NCI-H446 treated with DMSO at 0.1 percent for 48 hours (cell line): ENCODE measurements around the gene KANSL1L.
"Not testable (repeated sequence)": the region's sequence is repeated elsewhere in the genome, so short reads cannot be mapped to it uniquely, and the experiment has no call there.

Experiments used
- DNase-seq: peaks from one replicate; lab custom pipeline; 2025; lab: John Stamatoyannopoulos, UW

The KANSL1L gene

DNA sequence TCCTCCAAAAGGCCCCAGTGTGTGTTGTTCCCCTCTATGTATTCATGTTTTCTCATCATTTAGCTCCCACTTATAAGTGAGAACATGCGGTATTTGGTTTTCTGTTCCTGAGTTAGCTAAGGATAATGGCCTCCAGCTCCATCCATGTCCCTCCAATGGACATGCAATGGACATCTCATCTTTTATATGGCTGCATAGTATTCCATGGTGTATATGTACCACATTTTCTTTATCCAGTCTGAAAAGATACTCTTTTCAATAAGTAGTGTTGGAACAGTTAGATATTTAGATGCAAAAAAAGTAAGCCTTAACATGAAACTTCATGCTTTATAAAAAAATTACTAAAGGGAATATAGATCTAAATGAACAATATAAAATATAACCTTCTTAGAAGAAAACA is 5.9 kb upstream of the KANSL1L start:
- not testable (repeated sequence) for DNase-seq

DNA sequence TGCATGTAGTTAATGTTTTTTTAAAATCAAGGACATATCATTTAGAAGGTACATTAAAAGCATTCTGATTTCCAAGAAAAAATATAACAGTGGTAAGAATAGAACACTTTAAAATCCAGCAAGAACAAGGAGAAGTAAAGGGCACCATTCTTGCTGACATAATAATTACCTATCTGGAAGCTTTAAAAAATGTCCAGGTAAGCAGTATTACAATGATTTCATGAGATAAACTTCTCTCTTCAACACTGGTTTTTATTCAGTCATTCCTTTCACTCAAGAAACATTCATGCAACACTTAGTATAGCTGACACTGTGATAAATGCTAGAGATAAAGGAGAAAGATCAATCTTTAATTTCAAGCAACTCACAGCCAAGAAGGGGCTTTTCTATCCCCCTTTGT is 2.9 kb upstream of the KANSL1L start:
- DNase-seq: no peak

GRCh38 chr2:210172219-210172575 is 988 bp upstream of the KANSL1L start:
- DNase-seq: no peak

DNA sequence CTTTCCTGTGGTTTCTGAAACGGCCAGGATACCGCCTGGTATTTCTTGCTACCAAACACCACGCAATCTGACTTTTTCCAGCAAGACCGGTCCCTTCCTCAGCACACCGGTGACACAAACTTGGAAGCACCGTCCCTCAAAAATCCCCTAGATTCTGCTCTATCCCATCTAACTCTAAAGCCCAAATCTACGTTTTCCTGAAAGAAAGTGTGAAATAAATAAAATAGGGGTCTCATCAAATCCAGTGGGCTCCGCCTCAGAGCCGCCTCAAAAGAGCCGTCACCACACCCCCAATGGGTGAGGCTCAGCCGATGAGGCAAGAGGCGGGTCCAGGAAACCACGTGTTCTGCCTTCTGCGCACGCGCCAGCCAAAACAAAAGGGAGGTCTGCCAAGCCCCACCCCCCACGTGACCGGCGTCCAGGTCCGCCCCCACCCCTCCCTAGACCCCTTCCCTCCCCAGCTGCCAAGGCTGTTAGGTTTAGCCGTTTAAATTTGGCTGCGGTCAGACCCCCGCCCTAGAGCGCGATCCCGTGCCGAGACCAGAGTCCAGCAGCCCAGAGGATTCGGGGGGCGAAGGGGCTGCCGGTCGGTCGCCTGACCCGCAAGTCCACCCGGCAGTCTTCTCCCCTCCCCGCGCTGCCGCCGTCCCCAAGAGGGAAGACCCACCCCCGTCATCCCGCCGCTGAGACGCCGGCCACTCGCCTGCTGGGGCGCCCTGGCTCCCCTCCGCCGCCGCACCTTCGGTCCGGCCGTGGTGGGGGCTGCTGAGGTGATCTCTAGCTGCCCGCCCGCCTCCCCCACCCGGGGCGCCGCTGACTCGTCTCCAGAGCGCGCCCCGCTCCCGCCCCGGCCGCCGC is 534 bp downstream of the KANSL1L start:
- peak; percentile 86 for DNase-seq

- DNase-seq: no peak
Measured at GRCh38 chr2:210170196-210170445, 1.1 kb downstream of the KANSL1L start.

- DNase-seq: no peak
Measured at GRCh38 chr2:210169516-210170195, 1.6 kb downstream of the KANSL1L start.

- no peak for DNase-seq
Measured at GRCh38 chr2:210167227-210167626, 4.0 kb downstream of the KANSL1L start.

- no peak for DNase-seq
Measured at GRCh38 chr2:210162466-210163124, 8.6 kb downstream of the KANSL1L start.

- DNase-seq: no peak
Measured at GRCh38 chr2:210159059-210159458, 12.2 kb downstream of the KANSL1L start.

DNA sequence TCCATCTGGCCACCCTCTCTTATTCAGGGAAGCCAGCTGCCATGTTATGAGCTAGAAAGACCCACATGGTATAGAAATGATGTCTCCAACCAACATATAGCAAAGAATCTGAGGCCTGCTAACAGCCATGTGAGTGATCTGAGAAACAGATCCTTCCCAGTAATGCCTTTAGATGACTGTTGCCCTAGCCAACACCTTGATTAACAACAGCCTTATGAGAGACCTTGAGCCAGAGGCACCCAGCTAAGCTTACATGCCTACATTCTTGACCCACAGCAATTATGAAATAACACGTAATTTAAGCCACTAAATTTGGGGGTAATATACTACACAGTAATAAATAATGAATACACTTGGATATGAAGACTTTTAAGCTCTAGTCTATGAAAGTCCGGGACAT is 13.0 kb downstream of the KANSL1L start:
- DNase-seq: no peak

DNA sequence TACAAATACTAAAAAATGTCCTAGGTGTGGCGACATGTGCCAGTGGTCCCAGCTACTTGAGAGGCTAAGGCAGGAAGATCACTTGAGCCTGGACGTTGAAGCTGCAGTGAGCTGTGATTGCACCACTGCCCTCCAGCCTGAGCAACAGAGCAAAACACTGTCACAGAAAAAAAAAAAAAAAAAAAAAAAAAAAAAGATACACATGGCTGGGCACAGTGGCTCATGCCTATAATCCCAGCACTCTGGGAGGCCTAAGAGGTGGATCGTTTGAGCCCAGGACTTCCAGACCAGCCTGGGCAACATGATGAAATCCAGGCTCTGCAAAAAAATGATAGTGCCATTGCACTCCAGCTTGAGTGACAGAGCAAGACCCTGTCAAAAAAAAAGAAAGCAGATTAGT is 13.7 kb downstream of the KANSL1L start:
- no peak for DNase-seq

DNA sequence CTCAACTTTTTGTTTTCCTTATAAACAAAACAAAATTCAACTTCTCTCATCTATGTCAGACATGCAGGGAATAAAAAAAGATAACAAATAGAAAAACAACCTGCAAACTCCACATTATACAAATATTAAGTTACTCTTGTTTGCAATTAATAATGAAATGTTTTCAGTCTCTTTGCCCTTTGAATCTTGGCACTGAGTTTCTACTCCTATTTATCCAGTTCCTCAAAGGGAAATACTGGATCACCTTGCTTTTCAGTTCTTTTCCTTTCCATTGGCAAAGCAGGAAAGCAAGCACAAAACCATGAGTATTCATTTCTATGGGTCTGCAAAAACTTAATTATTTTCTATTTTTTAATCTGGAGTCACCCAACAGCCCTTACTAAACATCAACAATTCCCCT is 23.6 kb downstream of the KANSL1L start:
- no peak for DNase-seq

- no peak for DNase-seq
Measured at GRCh38 chr2:210132239-210132638, 39.0 kb downstream of the KANSL1L start.

DNA sequence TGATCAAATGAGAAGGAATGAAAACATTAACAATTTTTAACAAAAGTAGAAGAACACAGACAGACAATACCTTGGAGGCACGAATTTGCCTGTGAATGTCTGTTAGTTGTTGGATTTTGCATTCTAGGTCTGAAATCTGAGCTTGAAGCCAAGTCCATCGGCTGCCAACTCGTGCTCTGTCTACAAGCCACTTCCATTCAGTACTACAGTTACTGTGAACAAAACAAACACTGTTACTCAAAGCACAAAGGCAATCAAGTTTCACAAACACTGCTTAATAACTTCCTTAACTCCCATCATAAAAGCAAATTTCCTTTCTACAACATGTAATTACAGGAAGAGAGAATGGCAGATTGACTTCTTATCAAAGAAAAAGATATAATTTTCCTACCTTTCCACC is 42.2 kb downstream of the KANSL1L start:
- peak; percentile 4 for DNase-seq

DNA sequence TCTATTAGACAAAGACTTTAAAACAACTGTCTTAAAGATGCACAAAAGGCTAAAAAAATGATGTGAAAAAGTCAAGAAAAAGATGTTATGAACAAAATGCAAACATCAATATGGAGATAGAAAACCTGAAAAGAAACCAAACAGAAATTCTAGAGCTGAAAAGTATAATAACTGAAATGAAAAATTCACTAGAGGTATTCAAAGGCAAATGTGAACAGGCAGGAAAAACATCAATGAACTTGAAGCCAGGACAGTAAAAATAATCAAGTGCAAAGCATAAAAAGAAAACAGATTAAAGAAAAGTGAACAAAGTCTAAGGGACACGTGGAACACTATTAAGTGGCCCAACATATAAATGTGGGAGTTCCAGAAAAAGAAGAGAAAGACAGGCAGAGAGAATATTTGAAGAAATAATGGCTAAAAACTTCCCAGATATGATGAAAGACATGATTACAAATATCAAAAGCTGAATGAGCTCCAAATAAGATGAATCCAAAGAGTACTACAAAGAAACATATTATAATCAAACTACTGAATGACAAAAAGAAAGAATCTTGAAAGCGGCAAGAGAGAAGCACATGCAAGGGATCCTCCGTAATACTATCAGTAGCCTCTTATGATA is 57.5 kb downstream of the KANSL1L start:
- DNase-seq: no peak

GRCh38 chr2:210112871-210113270 is 58.3 kb downstream of the KANSL1L start:
- no peak for DNase-seq

GRCh38 chr2:210099940-210100339 is 71.3 kb downstream of the KANSL1L start:
- no peak for DNase-seq

- DNase-seq: no peak
Measured at GRCh38 chr2:210094787-210095186, 76.4 kb downstream of the KANSL1L start.

GRCh38 chr2:210092791-210093190 is 78.4 kb downstream of the KANSL1L start:
- no peak for DNase-seq

DNA sequence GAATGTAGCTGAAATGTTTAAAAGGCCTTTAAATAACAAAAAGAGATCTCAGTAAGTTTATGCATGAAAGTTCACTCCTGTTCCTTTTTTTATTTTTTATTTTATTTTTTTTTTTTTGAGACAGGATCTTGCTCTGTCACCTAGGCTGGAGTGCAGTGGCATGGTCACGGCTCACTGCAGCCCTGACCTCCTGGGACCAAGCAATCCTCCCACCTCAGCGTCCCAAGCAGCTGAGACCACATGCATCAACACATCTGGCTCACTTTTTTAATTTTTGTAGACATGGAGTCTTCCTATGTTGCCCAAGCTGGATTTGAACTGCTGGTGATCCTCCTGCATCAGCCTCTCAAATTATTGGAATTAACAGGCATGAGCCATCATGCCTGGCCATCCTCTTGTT is 84.3 kb downstream of the KANSL1L start:
- no peak for DNase-seq

DNA sequence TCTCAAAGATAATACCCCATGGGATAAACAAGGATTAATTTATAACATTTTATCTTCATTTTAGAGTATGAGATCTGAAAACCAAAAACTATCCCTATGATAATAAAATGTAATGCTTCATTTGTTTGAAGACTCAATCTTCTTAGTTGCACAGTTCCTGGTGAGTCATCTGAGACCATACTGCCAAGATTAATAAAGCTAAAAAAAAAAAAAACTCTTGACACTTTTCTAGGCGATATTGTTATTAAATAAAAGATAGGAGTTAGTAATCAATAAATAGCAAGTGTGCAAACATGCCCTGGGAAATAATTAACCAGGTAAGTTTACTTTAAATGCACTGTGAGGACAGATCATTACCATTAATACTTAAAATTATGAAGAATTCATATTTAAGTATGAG is 84.9 kb downstream of the KANSL1L start:
- no peak for DNase-seq

GRCh38 chr2:210072922-210073509 is 98.2 kb downstream of the KANSL1L start:
- peak; percentile 15 for DNase-seq

DNA sequence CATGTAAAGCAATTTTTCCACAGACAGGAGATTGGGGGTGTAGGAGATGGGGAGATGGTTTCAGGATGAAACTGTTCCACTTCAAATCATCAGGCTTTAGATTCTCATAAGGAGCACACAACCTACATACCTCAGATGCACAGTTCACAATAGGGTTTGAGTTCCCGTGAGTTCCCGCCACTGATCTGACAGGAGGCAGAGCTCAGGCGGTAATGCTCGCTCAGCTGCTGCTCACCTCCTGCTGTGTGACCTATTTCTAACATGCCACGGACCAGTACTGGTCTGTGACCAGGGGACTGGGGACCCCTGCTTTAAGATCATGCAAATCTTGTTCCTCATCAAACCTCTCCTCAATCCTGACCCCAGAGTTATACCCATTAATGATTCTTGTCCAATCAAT is 98.7 kb downstream of the KANSL1L start:
- DNase-seq: no peak
